NCI-H2029 (cell line): ENCODE measurements around the gene PGRMC2.
A peak's percentile ranks its signal among the peaks of the same experiment; 100 is the strongest.
"Not testable (repeated sequence)": the region's sequence is repeated elsewhere in the genome, so short reads cannot be mapped to it uniquely, and the experiment has no call there.

Experiments
- DNase-seq: peaks from one replicate; lab custom pipeline; 2025; lab: John Stamatoyannopoulos, UW

Gene PGRMC2

DNA sequence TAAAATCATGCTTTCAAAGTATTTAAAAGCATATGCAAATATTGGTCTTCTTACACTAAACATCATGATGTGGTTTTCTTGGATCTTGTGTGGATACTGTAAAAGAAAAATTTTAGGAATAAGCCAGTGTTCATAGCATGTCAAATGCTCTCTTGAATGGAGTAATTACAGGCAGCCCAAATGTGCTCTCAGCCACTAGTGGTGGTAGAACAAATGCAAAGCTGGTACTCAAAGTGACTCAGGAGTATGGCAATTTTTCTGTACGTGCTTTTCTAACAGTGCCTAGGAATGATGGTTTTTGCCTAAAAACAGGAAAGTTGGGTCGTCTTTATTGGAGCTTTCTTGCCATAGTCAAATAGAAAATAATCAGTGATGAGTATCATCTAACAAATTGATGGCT lies 19.9 kb downstream of the PGRMC2 start:
- DNase-seq = no peak

DNA sequence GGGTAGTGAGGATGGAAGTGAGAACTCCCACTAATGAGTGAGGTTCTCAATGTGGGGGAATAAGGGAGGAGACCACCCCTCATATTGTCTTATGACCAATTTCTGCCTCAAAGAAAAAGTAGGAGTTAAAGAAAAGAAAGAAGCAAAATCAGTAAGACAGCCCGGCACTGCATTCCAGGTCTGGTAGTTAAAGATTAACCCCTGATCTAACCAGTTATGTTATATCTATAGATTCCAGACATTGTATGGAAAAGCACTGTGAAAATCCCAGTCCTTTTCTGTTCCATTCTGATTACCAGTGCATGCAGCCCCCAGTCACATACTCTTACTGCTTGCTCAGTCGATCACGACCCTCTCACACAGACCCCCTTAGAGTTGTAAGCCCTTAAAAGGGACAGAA lies 20.4 kb downstream of the PGRMC2 start:
- DNase-seq = not testable (repeated sequence)

DNA sequence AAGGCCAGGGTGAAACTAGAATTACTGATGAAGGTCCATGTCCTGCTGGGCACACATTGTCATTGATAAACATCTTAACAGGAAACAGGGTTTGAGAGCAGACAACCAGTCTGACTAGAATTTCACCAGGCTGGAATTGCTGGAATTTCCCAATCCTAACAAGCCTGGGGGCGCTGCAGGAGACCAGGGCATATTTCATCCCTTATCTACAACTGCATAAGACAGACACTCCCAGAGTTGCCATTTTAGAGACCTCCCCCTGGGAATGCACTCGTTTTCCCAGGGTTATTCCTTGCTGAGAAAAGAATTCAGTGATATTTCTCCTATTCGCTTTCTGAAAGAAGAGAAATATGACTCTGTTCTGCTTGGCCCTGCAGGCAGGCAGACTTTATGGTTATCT lies 22.1 kb downstream of the PGRMC2 start:
- DNase-seq = not testable (repeated sequence)

DNA sequence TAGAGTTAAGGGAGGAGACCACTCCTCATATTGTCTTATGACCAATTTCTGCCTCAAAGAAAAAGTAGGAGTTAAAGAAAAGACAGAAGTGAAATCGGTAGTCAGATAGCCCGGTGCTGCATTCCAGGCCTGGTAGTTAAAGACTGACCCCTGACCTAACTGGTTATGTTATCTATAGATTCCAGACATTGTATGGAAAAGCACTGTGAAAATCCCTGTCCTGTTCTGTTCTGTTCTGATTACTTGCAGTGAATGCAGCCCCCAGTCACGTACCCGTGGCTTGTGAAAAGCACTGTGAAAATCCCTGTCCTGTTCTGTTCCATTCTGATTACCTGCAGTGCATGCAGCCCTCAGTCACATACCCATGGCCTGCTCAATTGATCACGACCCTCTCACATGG lies 27.7 kb downstream of the PGRMC2 start:
- DNase-seq = not testable (repeated sequence)

DNA sequence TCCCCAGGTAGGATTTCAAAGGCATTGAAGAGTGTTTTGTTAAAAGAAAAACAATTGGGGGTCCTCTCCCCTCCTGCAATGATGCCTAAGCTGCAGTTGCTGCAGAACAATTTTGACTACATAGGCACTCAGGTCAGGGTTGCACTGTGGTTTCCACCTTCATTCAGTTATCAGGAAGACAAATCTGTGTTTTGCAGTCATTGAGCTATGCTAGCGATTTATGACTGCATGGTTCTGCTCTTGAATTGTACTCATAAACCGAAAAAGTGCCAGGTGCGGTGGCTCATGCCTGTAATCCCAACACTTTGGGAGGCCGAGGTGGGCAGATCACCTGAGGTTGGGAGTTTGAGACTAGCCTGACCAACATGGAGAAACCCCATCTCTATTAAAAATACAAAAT lies 29.4 kb downstream of the PGRMC2 start:
- DNase-seq = not testable (repeated sequence)

DNA sequence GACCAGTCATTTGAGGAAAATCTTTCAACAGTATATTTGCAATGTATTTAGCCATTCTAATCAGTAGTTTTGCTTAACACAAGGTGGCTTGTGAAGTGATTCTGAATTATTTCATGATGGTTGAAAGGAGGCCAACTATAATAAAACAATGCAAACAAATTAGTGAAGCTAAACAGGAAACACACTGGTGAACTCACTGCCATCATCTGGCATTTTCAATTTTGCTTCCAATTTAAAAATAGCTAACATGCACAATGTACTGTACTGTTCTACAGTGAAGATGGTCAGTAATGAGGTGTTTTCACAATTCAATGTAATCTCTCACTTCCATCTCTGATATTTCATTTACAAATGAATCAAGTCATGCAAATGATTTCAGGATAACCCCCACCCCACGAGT lies 31.1 kb downstream of the PGRMC2 start:
- no peak for DNase-seq

DNA sequence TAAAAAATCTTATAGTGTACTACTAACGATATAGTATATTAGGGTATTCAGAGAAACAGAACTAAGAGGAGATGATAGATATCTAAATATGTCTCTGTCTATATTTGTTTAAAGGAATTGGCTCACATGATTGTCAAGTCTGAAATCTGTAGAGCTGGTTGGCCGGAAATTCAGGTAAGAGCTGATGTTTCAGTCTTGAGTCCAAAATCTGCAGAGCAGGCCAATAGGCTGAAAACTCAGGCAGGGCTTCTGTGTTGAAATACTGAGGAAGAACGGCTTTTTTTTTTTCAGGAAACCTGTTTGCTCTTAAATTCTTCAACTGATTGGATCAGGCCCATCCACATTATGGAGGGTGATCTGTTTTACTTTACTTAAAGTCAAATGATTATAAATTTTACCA lies 31.7 kb downstream of the PGRMC2 start:
- DNase-seq = no peak

DNA sequence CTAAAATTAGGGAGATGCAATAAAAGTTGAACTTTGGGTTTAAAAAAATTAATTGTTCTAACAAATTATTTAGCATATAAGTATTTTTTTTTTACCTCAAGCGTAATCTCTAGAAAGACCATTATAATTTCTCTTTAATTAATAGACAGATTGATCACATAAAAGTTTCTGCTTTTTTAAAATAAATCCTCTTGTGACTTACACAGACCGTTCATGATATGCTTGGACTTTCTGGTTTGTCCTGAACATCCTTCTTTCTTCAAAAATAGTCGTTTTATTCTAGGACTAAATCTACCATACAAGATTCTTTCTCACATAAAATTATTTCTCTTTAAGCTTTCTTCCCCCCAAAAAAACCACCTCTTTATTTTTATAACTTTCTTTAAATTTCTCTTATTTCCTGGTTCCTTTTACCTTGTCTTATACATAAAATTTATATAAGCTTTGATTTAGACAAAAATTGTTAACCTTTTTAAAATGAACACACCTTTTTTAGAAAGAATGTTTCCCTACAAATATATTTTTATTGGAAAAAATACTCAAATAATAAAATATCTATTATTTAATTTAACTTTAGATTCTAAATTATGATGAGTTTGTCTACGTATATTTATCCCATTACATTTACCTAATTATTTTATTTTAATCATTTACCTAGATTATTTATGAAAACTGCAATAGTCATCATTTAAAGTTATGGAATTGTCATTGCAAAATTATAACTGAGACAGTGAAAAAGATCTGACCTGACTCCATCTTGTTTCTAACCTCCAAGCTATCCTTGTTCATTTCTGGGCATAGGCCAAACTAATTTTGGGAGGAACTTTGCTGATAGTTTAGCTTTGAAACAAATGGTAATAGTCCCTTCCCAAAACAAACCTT lies 37.6 kb downstream of the PGRMC2 start:
- no peak for DNase-seq

DNA sequence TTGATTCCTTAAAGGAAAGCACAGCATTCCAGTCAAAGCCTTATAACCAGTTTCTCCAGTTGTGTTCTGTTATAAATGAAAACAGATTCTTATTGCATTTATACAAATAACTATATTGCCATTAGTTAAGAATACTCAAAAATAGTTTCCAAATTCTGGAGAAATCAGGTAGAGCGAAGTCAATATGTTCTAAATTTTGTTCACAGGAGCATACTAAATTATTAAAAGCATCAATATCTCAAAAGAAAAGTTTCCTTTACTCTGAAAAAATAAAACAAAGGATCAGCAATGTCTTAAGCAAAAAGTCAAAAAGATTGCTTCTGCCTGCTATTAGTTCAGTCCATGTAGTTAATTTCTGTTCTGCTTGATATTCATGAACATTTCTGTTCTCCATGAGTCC lies 39.7 kb downstream of the PGRMC2 start:
- DNase-seq = no peak

DNA sequence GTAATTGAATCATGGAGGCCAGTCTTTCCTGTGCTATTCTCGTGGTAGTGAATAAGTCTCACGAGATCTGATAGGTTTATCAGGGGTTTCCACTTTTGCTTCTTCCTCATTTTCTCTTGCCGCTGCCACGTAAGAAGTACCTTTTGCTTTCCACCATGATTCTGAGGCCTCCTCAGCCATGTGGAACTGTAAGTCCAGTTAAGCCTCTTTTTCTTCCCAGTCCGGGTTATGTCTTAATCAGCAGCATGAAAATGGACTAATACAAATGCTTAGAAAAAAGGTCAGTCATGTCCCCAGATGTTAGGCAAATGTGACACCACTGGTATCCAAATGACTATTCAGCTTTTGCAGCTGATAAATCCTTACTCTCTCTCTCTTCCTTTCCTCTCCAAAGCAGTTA lies 42.2 kb downstream of the PGRMC2 start:
- not testable (repeated sequence) for DNase-seq

DNA sequence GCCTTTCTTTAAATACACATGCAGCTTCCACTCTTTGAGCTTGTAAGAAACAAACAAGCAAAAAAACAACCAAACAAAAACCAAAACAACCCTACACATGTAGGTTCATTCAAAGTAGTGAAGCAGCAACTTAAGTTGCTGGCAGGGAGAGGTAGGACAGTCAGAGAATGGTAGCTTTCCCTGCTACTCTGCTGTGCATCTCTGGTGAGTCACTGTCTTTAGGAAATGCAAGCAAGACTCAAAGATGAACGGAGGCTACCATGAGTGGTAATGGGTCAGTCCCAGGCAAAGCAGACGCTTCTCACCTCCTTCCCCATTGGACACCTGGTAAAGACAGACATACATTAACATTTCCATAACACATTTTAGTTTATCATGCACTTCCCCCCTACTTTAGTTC lies 43.2 kb downstream of the PGRMC2 start:
- DNase-seq = no peak

DNA sequence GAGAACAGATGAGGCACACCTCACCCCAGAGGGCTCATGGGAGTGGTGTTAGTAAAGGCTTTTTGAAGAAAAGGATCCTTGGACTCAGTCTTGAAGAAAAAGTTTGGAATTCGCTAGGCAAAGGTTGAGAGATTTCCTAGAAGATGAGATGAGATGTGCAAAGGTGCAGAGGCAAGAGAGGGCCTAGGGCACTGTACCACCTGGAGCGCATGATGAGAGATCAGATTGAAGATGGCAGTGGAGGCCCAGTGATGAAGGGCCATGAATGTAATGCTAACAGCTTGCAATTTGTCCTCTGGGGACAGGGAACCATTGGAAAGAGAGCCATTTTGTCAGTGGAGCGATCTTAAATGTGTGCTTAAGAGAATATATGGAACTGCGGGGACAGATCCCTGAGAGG lies 45.0 kb downstream of the PGRMC2 start:
- DNase-seq = no peak

DNA sequence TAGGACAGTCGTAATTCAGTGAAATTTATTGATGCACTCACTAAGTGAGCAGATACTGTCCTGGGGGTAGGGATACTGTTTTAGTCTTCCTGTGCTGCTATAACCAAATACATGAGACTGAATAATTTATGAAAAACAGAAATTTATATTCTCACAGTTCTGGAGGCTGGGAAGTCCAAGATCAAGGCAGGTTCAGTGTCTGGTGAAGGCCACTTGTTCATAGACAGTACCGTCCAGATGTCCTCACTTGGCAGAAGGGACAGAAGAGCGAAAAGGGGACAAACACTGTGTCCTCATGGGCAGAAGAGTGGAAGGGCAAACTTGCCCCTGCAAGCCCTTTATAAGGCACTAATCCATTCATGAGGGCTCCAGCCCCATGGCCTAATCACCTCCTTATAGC lies 45.6 kb downstream of the PGRMC2 start:
- no peak for DNase-seq

DNA sequence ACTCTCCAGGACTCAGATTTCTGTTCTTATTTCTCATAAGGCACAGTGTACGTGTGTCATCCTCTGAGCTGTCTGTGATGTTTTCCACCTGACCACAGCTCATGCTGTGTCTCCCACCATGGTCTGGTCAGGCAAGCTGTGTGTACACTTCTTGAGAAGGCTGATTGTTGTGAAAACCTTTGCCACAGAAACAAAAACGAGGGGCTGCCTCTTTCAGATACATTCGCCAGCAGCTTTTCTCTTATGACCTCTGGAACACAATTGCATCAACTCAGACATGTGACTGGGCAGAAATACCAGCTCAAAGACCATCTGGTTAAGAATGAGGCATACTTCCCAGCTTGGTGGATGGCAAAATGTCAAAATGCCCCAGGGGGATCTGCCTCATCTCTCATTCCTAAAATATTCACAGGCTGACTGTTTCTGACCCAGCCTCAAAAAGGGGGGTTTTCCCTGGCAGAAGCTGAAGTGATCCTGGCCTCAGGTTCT lies 46.1 kb downstream of the PGRMC2 start:
- DNase-seq = no peak

DNA sequence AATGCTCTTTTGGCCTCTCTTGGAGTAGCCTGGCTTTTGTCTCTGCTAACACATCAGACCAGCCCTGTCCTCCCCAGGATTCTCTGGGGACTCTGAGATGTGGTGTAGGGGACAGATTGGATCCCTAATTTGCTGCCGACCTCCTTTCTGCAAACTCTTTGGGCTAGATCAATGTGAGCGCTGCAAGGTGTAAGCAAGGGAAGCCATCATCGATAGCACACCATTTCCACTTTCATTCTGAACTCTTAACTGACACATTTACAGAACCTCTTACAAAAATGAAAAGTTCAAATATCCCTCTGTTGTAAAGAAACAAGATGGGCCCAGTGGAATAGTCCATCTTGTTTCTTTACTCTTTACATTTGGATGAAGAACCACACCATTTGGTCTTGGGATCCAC lies 46.6 kb downstream of the PGRMC2 start:
- no peak for DNase-seq

DNA sequence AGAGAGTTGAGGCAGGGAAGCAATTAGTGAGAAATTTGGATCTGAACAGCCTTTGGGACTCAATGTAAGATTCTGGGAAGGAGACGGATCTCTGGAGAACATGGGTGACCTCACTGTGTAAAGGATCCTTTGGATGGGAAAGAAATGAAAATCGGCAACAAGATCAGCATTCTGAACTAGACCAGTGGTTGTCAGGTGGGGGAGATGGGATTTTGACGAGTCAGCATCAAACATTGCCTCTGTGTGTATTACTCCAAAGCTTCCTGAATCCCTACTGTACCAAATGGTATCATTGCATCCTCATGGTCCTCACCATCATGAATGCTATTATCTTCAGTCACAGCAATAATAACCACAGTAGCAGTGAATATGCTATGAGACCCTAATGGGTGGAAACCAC lies 52.8 kb downstream of the PGRMC2 start:
- no peak for DNase-seq

DNA sequence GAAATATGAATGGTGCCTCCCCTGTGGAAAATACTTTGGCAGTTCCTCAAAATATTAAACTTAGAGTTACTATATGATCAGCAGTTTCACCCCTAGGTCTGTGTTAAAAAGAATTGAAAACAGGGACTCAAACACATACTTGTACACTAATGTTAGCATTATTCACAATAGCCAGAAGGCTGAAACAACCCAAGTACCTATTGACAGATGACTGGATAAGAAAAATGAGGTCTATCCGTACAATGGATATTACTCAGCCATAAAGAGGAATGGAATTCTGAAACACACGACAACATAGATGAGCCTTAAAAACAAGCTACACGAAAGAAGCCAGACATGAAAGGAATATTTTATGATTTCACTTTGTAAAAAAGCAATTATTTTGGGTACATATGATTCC lies 54.9 kb downstream of the PGRMC2 start:
- DNase-seq = no peak

DNA sequence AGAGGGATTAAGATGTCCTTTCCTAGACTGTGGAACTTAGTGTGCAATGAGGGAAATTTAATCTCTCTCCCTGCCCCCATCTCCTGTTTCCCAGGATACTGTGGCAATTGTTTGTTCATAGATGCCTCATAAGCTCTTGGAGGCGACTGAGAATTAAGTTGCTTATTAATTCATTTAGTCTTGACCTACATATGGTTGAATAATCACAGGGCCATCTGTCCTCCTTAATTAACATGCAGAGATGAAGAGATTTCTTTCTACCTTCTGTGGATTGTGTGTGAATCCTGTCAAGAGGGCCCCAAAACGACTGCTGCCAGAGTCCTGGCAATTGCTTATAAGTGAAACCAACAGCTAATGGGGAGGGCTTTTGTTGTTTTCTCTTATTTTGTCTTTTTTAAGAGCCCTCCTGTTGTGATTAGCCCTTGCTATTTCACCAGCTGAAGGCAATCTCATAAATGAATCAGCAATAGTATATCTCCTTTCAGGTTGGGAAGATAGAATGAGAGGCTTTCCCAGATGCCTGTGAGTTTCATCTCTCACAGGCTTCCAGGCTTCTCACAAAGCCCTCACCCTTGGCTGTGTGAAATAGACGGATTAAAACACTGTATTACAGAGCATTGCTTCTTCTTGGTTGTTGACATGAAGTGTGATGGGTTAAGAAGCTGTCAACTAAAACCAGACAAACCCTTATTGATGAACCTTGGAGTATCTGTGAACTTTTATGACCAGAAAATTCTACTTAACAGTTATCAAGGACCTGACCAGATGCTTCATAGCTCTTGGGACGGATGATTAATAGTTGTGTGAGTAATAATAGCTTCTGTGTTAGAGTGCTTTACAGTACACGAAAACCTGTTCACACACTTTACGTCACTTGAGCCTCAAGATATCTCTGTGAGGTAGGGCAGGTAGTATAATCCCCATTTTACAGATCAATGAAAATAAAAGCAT lies 58.5 kb downstream of the PGRMC2 start:
- DNase-seq = no peak

DNA sequence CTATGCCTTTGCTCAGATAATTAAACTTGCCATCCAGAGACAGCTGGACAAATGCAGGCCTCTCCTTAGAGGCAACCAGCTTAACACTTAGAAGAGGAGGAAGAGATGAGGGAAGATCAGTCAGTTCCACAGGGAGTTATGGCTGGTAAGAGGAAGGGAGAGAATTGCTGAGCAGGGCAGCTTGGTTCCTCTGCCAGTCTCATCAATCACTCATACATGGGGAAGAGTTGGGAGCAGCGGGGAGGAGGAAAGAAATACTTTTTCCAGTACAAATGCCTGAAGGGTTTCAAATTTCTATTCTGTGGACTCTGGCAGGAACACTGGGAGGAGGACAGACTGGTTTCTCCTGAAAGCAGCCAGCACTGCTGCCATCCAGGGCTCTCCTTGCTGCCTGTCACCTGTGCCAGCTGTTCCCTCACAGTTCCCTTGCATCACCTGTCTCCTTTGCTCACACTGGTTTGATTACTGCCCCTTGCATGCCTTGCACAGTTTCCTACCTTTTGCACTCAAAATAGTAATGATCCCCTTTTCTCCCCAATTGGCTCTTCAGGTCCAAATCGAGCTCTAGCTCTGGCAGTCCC lies 59.5 kb downstream of the PGRMC2 start:
- DNase-seq = peak; percentile 20

DNA sequence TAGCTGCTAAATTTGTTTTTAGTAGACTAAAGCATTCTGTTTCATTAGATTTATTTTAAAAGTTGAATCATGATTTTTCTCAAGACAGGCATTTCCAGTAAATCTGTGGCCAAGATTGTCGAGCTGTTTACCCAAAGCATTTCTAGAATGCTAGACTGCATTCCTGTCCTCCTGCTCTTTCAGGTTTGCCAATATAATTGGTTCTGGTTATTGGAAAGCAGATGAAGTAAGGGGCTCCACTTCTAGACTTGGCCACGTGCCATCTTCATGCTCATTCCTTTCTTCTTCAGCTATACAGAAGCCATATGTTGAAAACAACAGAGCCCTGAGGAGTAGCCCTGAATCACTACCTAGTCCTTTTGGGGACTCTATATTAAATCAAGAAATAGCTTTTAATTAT lies 62.5 kb downstream of the PGRMC2 start:
- DNase-seq = no peak

DNA sequence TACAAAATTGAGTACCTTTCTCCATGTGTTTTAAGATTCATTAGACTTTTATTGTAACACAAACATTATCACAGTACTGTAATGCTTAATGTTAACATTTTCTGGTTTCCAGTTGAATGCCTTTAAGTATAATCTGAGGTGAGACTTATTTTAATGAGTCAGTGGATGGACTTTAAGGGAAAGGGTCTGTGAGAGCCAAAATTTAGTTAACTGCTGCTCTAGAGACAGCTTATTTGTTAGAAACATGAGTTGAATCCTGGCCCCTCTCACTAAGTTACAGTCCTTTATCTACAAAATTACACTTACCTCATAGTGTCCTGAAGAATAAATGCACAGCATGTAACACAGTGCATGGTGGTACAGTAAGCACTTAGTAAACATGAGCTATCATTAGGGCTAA lies 66.0 kb downstream of the PGRMC2 start:
- no peak for DNase-seq
